ENCODE data around the gene MRPL49. TPM values are rescaled to one million over a fixed set of nuclear protein-coding genes. Genes with fewer than 3 reads are reported as not detected.
A peak's percentile ranks its signal among the peaks of the same experiment; 100 is the strongest.

Gene MRPL49
- total and polyA plus RNA-seq, 9 of the 15 experiments (the other 6 are each of a cell fraction or from before 2014, with no cell fraction given), result 74.3 to 132 (median 91.2) TPM

DNA sequence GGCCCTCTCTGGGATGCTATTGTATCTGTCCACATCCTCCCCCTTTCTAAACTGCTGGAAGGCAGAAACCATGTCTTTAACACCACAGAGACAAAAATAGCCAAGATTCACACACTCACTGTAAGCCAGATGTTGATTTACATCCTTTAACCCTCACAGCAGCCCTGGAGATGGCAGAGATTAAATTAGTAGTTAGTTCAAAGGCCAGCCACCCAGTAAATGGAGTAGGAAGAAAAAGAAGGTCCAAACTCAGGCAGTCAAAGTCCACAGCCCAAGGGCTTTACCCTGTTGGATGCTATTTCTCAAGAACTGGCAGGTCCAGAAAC is 2.5 kb upstream of the MRPL49 start:
- peaks cover 69% of the 10 kb centered on the region for H3K36me3 ChIP-seq (ENCODE audit: control insufficient read depth, insufficient read depth, low read length)
- DNase-seq (ENCODE audit: extremely low read depth in 1 of 4, low spot score in 3 of 4) (no peak), ATAC-seq (no peak), FAIRE-seq (no peak)
- peaks cover 75% of the 10 kb centered on the region for H3K79me2 ChIP-seq (ENCODE audit: control insufficient read depth, insufficient read depth, low read length)
- no peaks in the 10 kb centered on the region for H3K27me3 ChIP-seq (ENCODE audit: control insufficient read depth in 2 of 2, insufficient read depth in 2 of 2, low read length in 2 of 2)
- no peaks in the 10 kb centered on the region for H4K20me1 ChIP-seq (replicated peaks; ENCODE audit: control insufficient read depth, insufficient read depth, low read length)
- H3K4me3 ChIP-seq, result no peak overlapping the region
- no peak overlapping the region for H2AFZ ChIP-seq (ENCODE audit: low read depth, low read length)
- H3K9ac ChIP-seq (ENCODE audit: insufficient read depth in 1 of 2, low read depth in 2 of 2, low read length in 2 of 2), result peak overlapping the region in 1 of 2 experiments; percentile 98; a peak in 1 of 4 replicates
- H3K4me1 ChIP-seq (replicated peaks in 1 of 2; ENCODE audit: control insufficient read depth in 2 of 2, insufficient read depth in 2 of 2, low read length in 2 of 2), result peaks cover 21 to 40% of the 10 kb centered on the region in 2 experiments; a peak in 4 of 5 replicates
- no peak overlapping the region for H3K27ac ChIP-seq (ENCODE audit: extremely low read depth, low read depth, low read length)
- in situ Hi-C loops (cut with MboI) (no loop called here), intact Hi-C loops (cut with micrococcal nuclease) (loop anchor here (10.0 kb wide), 2 partner anchors 195 to 235 kb away; partner anchors contain the start of gene CDC42EP2)
- no peaks in the 10 kb centered on the region for H3K9me3 ChIP-seq (replicated peaks; ENCODE audit: control insufficient read depth, insufficient read depth, low read depth, low read length)
- POLR2A ChIA-PET, result interaction anchor here (0.6 to 9.5 kb wide), 10 partner anchors 8 to 320 kb away, joined by 3 to 182 read pairs (median 3); partner anchors contain the start of genes SYVN1 and TM7SF2
- BruUV-seq (replicated peaks), result no TSS peak
- H3K4me2 ChIP-seq (ENCODE audit: insufficient read depth, low read length), result no peak overlapping the region
- CTCF ChIA-PET (ENCODE audit: low intra/inter-chr PET ratio), result interaction anchor here (1.1 kb wide), 1 partner anchor 105 kb away, joined by 3 read pairs; the partner anchor contains the start of gene ARL2
- TF ChIP-seq, protein P1, sequence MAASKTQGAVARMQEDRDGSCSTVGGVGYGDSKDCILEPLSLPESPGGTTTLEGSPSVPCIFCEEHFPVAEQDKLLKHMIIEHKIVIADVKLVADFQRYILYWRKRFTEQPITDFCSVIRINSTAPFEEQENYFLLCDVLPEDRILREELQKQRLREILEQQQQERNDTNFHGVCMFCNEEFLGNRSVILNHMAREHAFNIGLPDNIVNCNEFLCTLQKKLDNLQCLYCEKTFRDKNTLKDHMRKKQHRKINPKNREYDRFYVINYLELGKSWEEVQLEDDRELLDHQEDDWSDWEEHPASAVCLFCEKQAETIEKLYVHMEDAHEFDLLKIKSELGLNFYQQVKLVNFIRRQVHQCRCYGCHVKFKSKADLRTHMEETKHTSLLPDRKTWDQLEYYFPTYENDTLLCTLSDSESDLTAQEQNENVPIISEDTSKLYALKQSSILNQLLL (CRISPR knock-in tag; IDR thresholded peaks at IDR 0.05; ENCODE audit: borderline replicate concordance), result no peak
- TF ChIP-seq SUPT5H (IDR thresholded peaks at IDR 0.05), result 0 out of 2 replicates have a peak, but pooled peaks have one; percentile 13
- 0 out of 2 replicates have a peak, but pooled peaks have one; percentile 49 for TF ChIP-seq RBFOX2 (IDR thresholded peaks at IDR 0.05; ENCODE audit: low read depth, low read length)
- no peaks in the 10 kb centered on the region for H3K9me1 ChIP-seq (ENCODE audit: control insufficient read depth, insufficient read depth, low read length)

DNA sequence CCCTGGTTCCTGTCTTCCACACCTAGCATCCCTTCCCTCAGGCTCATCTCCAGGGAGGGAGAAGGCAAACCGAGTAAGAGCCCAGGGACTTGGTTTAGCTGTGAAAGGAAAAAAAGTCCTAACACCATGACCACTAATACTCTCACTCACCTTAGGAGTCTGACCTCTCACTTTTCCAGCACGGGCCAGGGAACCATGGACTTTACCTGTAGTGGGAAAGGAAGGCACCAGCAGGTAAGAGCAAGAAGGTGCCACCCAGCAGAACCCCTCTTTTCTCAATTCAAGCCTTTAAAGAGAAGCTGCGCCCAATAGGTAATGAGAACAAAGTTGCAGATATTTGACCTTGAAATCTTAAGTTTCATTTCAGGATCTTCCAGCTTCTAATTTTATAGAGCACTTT is 1.3 kb upstream of the MRPL49 start:
- Histone ChIP-seq H3K36me3 (ENCODE audit: control insufficient read depth, insufficient read depth, low read length) (peaks cover 71% of the 10 kb centered on the region), H3K4me1 (replicated peaks in 1 of 2; ENCODE audit: control insufficient read depth in 2 of 2, insufficient read depth in 2 of 2, low read length in 2 of 2) (peaks cover 21 to 34% of the 10 kb centered on the region in 2 experiments; a peak in 4 of 5 replicates), H2AFZ (ENCODE audit: low read depth, low read length) (no peak overlapping the region), H3K79me2 (ENCODE audit: control insufficient read depth, insufficient read depth, low read length) (peaks cover 73% of the 10 kb centered on the region), H3K9me3 (replicated peaks; ENCODE audit: control insufficient read depth, insufficient read depth, low read depth, low read length) (no peaks in the 10 kb centered on the region), H3K4me3 (peak overlapping the region; percentile 98), H3K4me2 (ENCODE audit: insufficient read depth, low read length) (peak overlapping the region; percentile 100), H4K20me1 (replicated peaks; ENCODE audit: control insufficient read depth, insufficient read depth, low read length) (peaks cover 4% of the 10 kb centered on the region; the same call in 1 of the 2 replicates), H3K27ac (ENCODE audit: extremely low read depth, low read depth, low read length) (peak overlapping the region; percentile 96), H3K9ac (ENCODE audit: insufficient read depth in 1 of 2, low read depth in 2 of 2, low read length in 2 of 2) (peak overlapping the region; percentile 98; a peak in 3 of 4 replicates), H3K9me1 (ENCODE audit: control insufficient read depth, insufficient read depth, low read length) (no peaks in the 10 kb centered on the region), H3K27me3 (ENCODE audit: control insufficient read depth in 2 of 2, insufficient read depth in 2 of 2, low read length in 2 of 2) (no peaks in the 10 kb centered on the region)
- no TSS peak for BruUV-seq (replicated peaks)
- 0 out of 2 replicates have a peak, but pooled peaks have one; percentile 7 for TF ChIP-seq ZNF263 (CRISPR knock-in tag; IDR thresholded peaks at IDR 0.05; ENCODE audit: borderline replicate concordance)
- no peak for TF ChIP-seq STAT5A (IDR thresholded peaks at IDR 0.05; ENCODE audit: borderline replicate concordance, low read length)
- DNase-seq (ENCODE audit: extremely low read depth in 1 of 4, low spot score in 3 of 4), result peak in 1 of 4 experiments; percentile 3
- POLR2A ChIA-PET, result interaction anchor here (0.6 to 9.5 kb wide), 11 partner anchors 9 to 738 kb away, joined by 3 to 182 read pairs (median 3); partner anchors contain the start of genes CAPN1, SPDYC, SYVN1 and TM7SF2
- CTCF ChIA-PET (ENCODE audit: low intra/inter-chr PET ratio), result interaction anchor here (1.1 kb wide), 1 partner anchor 107 kb away, joined by 3 read pairs; the partner anchor contains the start of gene ARL2
- intact Hi-C loops (cut with micrococcal nuclease) (no loop called here), in situ Hi-C loops (cut with MboI) (no loop called here)
- WGBS (ENCODE audit: insufficient coverage, low coverage, missing lambda C conversion rate), result 57% methylated on average over 3 of the region's 3 CpGs
- no peak for ATAC-seq
- no peak for FAIRE-seq
